Upper lobe of left lung (tissue), 4 donors: ENCODE measurements around the gene TGM6.

ENCODE experiments used
- EP300 ChIP-seq, 4 donors: sonication (generic); formaldehyde crosslinking; IDR thresholded peaks; one replicate each; pipeline ENCODE4 v1.5.1; 2017; ENCODE audit warnings: antibody characterized with exemption in 4 of 4, control low read depth in 2 of 4
- POLR2A ChIP-seq, 4 donors: fragments of 450-650 bp; IDR thresholded peaks; one replicate each; pipeline ENCODE4 v1.5.1; 2016 to 2017; ENCODE audit warnings: antibody characterized with exemption in 4 of 4, mild to moderate bottlenecking in 2 of 4
- TF ChIP-seq, protein P1 (sequence below), 6 experiments: fragments of 450-650 bp in 4 of 6; fragments of 200-600 bp in 2 of 6; sonication (generic) in 2 of 6; IDR thresholded peaks; one replicate each; pipeline ENCODE4 v1.5.1; 2016 to 2019; ENCODE audit warnings: antibody characterized with exemption in 6 of 6

GRCh38 chr20:2430538-2430937 lies 49.8 kb downstream of the TGM6 start:
- TF ChIP-seq, protein P1, sequence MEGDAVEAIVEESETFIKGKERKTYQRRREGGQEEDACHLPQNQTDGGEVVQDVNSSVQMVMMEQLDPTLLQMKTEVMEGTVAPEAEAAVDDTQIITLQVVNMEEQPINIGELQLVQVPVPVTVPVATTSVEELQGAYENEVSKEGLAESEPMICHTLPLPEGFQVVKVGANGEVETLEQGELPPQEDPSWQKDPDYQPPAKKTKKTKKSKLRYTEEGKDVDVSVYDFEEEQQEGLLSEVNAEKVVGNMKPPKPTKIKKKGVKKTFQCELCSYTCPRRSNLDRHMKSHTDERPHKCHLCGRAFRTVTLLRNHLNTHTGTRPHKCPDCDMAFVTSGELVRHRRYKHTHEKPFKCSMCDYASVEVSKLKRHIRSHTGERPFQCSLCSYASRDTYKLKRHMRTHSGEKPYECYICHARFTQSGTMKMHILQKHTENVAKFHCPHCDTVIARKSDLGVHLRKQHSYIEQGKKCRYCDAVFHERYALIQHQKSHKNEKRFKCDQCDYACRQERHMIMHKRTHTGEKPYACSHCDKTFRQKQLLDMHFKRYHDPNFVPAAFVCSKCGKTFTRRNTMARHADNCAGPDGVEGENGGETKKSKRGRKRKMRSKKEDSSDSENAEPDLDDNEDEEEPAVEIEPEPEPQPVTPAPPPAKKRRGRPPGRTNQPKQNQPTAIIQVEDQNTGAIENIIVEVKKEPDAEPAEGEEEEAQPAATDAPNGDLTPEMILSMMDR (IDR thresholded peaks at IDR 0.05), result no peak
- TF ChIP-seq EP300 (IDR thresholded peaks at IDR 0.05) (no peak), POLR2A (IDR thresholded peaks at IDR 0.05) (no peak)
